GM21529 (cell line): Measurements from ENCODE around the gene CCT8.
A peak's percentile ranks its signal among the peaks of the same experiment; 100 is the strongest.
"Not testable (repeated sequence)": the region's sequence is repeated elsewhere in the genome, so short reads cannot be mapped to it uniquely, and the experiment has no call there.

Source experiments
- ATAC-seq: cut with Tn5 transposase; IDR thresholded peaks from one replicate; pipeline ENCODE4 v1.9.1; 2021; ENCODE audit not compliant: unreplicated experiment

CCT8 gene

DNA sequence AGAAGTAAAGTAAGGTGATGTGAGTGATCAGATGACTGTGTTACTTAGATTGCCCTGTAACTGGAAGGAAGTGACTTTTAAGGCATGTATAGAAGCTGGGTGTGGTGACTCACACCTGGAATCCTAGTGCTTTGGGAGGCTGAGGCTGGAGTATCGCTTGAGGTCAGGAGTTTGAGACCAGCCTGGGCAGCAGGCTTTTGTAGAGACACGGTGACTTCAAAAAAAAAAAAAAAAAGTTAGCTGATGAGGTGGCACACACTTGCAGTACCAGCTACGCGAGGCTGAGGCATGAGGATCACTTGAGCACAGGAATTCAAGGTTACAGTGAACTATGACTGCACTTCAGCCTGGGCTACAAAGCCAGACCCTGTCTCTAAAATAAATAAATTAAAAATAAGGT is 51.3 kb downstream of the CCT8 start:
- no peak for ATAC-seq

GRCh38 chr21:29018540-29018939 is 54.9 kb downstream of the CCT8 start:
- peak; percentile 29 for ATAC-seq

DNA sequence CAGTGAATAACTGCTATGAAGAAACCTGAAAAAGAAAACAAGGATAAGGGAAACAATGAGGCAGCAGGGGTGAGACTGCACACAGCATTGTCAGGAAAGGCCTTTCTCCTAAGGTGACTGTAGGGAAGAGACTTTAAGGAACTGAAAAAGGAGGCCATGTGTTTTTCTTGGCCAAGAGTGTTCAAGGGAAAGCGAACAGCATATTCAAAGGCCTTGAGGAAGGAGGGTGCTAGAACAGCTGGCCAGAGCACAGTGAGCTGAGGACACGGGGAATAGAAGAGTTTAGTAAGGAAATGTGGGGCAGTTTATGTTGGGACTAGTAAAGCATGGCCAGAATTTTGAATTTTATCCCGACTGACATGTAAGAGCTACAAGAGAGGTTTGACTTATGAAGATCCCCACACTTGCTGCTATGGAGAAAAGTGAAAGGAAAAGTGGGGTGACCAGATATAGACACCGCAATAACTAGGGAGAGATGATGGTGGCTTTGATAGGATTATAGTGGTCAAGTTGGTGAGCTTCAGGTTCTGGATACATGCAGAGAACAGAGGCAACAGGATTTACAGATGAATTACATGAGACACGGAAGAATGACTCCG is 55.7 kb downstream of the CCT8 start:
- no peak for ATAC-seq

GRCh38 chr21:29011236-29011635 is 62.2 kb downstream of the CCT8 start:
- not testable (repeated sequence) for ATAC-seq

DNA sequence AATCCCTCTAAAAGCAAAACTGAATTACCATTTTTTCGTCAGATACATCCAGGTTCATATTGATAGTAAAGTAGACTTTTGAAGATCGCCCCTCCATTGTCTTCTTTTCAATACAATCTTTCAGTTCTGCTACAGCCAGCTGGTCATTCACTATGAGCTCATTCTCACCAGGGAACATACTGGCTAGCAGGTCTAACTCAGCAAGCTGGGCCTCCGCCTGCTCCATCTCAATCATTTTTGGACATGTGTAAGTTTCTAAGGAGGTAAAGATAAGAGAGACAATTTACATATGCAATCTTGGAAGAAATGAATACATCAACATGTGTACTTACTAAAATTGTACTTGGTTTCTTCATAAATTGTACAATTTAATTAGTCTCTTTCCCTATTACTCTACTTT is 65.1 kb downstream of the CCT8 start:
- no peak for ATAC-seq

- no peak for ATAC-seq
Observed at GRCh38 chr21:29007810-29008209, 65.6 kb downstream of the CCT8 start.

GRCh38 chr21:29007135-29007534 is 66.3 kb downstream of the CCT8 start:
- no peak for ATAC-seq
